KOPT-K1 (cell line): ENCODE data around the gene HRH3.

Experiments
- H3K27ac ChIP-seq: fragments of 200-600 bp; sonication (generic); 2 replicates; pipeline ENCODE4 v1.5.1; 2016; ENCODE audit warnings: antibody characterized with exemption, mild to moderate bottlenecking, low read depth, low read length; ENCODE audit not compliant: poor library complexity, severe bottlenecking
- H3K36me3 ChIP-seq: fragments of 200-600 bp; sonication (generic); 2 replicates; pipeline ENCODE4 v1.5.1; 2017; ENCODE audit warnings: antibody characterized with exemption, mild to moderate bottlenecking, low read length, moderate library complexity; ENCODE audit not compliant: insufficient read depth
- H3K9me3 ChIP-seq: fragments of 200-600 bp; sonication (generic); 2 replicates; pipeline ENCODE4 v1.5.1; 2017; ENCODE audit warnings: antibody characterized with exemption, low read length, mild to moderate bottlenecking; ENCODE audit not compliant: insufficient read depth, poor library complexity, severe bottlenecking

Gene HRH3

DNA sequence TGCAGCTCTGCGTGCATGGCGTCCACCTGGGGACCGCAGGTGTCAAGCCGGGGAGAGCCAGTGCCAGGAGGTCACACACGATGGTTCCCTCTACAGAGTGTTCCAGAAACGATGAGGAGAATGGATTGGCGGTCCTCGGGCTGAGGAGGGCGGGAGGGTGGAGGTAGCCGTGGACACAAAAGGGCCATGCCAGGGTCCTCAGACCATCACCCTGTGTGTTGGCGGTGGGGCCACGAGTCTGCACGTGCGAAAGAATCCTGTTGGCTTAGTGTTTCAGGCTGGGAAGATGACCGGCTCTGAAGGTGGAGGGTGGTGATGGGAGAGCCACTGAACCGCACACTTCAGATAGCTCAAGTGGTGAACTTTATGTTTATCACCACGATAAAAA lies 13.7 kb downstream of the HRH3 start:
- no peaks in the 10 kb centered on the region for H3K9me3 ChIP-seq
- no peak overlapping the region for H3K27ac ChIP-seq
- peaks cover 22% of the 10 kb centered on the region for H3K36me3 ChIP-seq

GRCh38 chr20:62205618-62206387 lies 14.3 kb downstream of the HRH3 start:
- Histone ChIP-seq H3K27ac (no peak overlapping the region), H3K36me3 (peaks cover 28% of the 10 kb centered on the region), H3K9me3 (no peaks in the 10 kb centered on the region)

DNA sequence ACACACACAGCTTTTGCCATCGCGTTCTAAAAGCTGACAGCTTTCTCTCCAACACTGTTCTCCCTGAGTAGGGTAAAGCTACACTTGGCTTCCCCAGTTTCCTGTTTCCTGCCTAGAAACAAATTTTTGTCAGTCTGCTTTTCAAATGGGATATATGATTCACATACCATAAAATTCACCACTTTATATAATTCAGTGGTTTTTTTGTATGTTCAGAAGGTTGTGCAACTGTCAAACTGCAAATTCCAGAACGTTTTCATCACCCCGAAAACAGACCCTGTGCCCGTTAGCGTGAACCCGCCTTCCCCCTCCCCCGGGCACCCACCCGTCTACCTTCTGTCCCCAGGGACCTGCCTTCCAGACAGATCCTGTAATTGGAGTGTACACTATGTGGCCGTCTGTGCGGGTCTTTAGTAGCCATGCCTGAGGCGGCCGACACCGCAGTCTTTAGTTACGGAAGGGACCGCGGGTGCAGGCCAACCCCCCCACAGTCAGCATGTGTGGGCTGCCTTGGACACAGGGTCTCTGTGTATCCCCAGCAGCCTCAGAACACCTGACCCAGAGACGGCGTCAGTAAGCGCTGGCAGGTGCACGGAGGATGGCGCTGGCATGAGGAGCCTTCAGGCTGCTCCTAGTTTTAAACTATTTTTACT lies 16.6 kb downstream of the HRH3 start:
- H3K36me3 ChIP-seq = peaks cover 48% of the 10 kb centered on the region
- H3K9me3 ChIP-seq = no peaks in the 10 kb centered on the region
- no peak overlapping the region for H3K27ac ChIP-seq

DNA sequence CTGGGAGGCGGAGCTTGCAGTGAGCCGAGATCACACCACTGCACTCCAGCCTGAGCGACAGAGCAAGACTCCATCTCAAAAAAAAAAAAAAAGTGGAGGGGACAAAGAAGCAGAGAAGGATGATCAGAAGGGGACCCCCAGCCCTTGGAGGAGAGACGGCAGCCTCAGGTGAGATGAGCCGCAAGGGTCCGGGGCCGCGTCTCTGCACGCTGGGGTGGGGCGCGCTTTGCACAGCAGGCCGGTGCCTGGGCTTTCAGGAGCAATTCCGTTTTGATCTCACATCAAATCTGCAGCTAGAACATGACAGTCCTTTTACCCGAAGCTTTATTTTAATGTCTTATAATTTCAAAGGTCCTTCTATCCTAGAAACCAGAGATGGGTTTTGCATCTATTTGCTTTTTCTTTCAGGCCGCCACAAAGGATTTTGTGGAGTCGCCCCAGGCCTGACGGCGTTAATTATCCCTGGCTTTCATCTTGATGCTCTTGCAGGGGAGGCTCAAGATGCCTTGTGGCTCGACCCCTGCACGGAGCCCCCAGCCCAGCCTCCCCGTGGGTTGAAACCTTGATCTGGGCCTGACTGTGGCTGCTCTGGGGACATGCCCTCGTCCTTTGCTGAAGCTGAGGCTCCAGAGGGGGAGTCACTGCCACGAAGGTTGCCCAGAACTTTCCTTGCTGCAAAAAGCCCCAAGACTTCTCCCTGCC lies 17.3 kb downstream of the HRH3 start:
- Histone ChIP-seq H3K27ac (no peak overlapping the region), H3K36me3 (peaks cover 55% of the 10 kb centered on the region), H3K9me3 (no peaks in the 10 kb centered on the region)

- Histone ChIP-seq H3K36me3 (peaks cover 58% of the 10 kb centered on the region), H3K27ac (peak overlapping the region; percentile 16), H3K9me3 (no peaks in the 10 kb centered on the region)
Observed at GRCh38 chr20:62202083-62202395, 18.0 kb downstream of the HRH3 start.

GRCh38 chr20:62201173-62202082 lies 18.6 kb downstream of the HRH3 start:
- no peaks in the 10 kb centered on the region for H3K9me3 ChIP-seq
- peaks cover 58% of the 10 kb centered on the region for H3K36me3 ChIP-seq
- H3K27ac ChIP-seq = peak overlapping the region; percentile 16

DNA sequence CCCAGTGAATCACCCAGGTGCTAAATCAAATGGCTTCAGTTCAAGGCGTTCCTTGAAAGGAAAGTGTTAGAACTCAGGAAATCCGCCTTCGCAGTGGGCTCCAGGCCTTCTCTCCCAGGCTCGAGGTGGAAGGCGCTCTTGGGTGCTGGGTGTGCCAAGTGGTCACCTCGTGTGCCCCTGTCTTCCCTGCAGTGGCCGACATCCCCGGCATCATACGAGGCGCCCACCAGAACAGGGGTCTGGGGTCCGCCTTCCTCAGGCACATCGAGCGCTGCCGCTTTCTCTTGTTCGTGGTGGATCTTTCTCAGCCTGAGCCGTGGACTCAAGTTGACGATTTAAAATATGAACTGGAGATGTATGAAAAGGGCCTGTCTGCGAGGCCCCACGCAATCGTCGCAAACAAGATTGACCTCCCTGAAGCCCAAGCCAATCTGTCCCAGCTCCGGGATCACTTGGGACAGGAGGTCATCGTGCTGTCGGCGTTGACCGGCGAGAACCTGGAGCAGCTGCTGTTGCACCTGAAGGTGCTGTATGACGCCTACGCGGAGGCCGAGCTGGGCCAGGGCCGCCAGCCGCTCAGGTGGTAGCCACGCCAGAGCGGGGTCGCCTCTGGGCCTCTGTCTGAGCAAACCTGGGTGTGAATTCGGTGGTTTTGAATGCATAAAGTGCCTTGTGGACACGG lies 19.4 kb downstream of the HRH3 start:
- Histone ChIP-seq H3K27ac (no peak overlapping the region), H3K9me3 (no peaks in the 10 kb centered on the region), H3K36me3 (peaks cover 64% of the 10 kb centered on the region)

- H3K36me3 ChIP-seq = peaks cover 64% of the 10 kb centered on the region
- H3K27ac ChIP-seq = no peak overlapping the region
- H3K9me3 ChIP-seq = no peaks in the 10 kb centered on the region
Observed at GRCh38 chr20:62198931-62199330, 21.1 kb downstream of the HRH3 start.

DNA sequence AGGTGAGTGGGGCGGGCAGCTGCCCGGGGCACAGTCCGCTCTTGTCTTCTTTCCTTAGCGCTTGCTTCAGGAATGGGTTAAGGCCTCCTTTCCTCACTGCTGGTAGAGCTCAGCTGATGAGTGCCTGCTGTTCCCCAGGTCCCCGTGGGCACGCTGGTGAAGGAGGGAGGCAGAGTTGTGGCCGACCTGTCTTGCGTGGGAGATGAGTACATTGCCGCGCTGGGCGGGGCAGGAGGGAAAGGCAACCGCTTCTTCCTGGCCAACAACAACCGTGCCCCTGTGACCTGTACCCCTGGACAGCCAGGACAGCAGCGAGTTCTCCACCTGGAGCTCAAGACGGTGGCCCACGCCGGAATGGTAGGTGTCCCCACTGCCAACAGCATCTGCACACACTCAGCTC lies 21.6 kb downstream of the HRH3 start:
- Histone ChIP-seq H3K27ac (no peak overlapping the region), H3K36me3 (peaks cover 64% of the 10 kb centered on the region), H3K9me3 (no peaks in the 10 kb centered on the region)

DNA sequence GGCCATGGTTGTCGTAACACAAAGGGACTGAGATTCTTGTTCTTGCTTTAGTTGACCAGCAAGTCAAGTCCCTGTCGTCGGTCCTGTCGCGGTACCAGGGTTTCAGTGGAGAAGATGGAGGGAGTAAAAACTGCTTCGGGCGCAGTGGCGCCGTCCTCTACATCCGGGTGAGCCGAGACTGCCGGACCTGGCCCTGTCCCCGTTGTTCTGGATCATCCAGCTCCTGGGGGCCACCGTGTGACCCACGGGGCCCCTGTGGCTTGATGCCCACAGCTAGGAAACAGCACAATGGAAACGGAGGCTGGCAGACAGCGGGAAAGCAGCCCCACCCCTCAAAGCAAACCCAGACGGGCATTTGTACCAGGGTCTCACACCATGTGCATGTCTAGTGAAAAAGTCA lies 22.3 kb downstream of the HRH3 start:
- Histone ChIP-seq H3K36me3 (peaks cover 60% of the 10 kb centered on the region), H3K9me3 (no peaks in the 10 kb centered on the region), H3K27ac (no peak overlapping the region)

DNA sequence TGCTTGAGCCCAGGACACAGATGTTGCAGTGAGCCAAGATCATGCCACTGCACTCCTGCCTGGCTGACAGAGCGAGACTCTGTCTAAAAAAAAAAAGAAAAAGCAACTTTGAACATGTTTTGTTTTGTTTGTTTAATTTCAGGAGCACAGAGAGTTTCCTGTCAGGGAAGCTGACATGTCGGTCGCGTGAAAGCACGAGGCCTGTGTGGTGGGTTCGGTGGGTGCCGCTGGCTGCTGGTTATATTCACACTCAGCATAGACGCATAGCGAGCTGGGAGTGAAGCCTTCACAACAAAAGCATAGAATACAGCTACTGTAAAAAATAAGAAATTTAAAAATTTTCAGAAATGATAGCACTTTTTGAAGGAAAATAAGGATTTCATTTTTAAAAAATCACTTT lies 22.8 kb downstream of the HRH3 start:
- peaks cover 56% of the 10 kb centered on the region for H3K36me3 ChIP-seq

DNA sequence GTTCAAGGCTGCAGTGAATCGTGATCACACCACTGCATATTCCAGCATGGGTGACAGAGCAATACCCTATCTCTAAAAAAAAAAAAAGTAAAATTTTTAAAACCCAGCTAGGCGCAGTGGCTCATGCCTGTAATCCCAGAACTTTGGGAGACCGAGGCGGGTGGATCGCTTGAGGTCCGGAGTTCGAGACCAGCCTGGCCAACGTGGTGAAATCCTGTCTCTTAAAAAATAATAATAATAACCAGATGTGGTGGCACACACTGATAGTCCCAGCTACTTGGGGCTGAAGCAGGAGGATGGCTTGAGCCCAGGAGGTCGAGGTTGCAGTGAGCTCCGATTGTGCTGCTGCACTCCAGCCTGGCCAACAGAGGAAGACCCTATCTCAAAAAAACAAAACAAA lies 23.8 kb downstream of the HRH3 start:
- H3K36me3 ChIP-seq = peaks cover 51% of the 10 kb centered on the region
- H3K27ac ChIP-seq = no peak overlapping the region
- H3K9me3 ChIP-seq = no peaks in the 10 kb centered on the region

More for the DNA sequence above, 22.8 kb downstream of the HRH3 start:
- no peak overlapping the region for H3K27ac ChIP-seq
- no peaks in the 10 kb centered on the region for H3K9me3 ChIP-seq

DNA sequence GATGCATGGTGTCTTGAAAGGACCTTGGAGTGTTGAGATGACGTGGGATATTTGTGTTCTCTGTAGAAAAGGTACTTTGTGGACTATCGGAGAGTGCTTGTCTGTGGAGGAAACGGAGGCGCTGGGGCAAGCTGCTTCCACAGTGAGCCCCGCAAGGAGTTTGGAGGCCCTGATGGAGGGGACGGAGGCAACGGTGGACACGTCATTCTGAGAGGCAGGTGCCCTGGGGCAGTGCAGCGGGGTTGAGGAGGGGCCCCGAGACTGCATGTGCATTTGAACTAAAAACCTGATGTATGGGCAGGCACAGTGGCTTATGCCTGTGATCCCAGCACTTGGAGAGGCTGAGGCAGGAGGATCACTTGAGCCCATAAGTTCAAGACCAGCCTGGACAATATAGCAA lies 24.3 kb downstream of the HRH3 start:
- H3K27ac ChIP-seq = peak overlapping the region; percentile 64
- no peaks in the 10 kb centered on the region for H3K9me3 ChIP-seq
- peaks cover 51% of the 10 kb centered on the region for H3K36me3 ChIP-seq

DNA sequence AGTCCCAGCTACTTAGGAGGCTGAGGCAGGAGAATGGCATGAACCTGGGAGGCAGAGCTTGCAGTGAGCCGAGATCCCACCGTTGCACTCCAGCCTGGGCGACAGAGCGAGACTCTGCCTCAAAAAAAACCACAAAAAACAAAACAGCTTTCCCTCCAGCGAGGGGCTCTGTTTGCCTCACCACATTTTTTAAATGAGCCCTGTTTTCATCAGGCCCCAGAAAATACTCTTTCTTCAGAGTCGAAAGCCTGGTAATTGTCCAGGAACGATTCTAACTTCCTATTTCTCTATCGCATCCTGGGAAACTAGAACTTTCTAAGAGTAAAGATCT lies 25.0 kb downstream of the HRH3 start:
- Histone ChIP-seq H3K9me3 (no peaks in the 10 kb centered on the region), H3K36me3 (peaks cover 47% of the 10 kb centered on the region), H3K27ac (peak overlapping the region; percentile 64)
